Measurements from ENCODE around the gene BAIAP2L1.

- TF ChIP-seq CTCF (IDR thresholded peaks at IDR 0.05) (no peak), POLR2A (IDR thresholded peaks at IDR 0.05) (no peak)
Measured at GRCh38 chr7:98346515-98347069, 54.3 kb downstream of the BAIAP2L1 start.

All from thyroid gland (tissue), 4 donors.